PFSK-1 (cell line): ENCODE results near the gene AOPEP.

Experiments used
- POLR2AphosphoS5 ChIP-seq: IDR thresholded peaks from 2 replicates; pipeline ENCODE4 v1.6.1; 2012; ENCODE audit warnings: low read depth, mild to moderate bottlenecking, control low read depth, low read length, moderate library complexity
- SIN3A ChIP-seq: IDR thresholded peaks from 2 replicates; pipeline ENCODE4 v1.6.1; 2012; ENCODE audit warnings: mild to moderate bottlenecking, low read length, moderate library complexity, borderline replicate concordance; ENCODE audit not compliant: insufficient read depth
- TAF1 ChIP-seq: IDR thresholded peaks from 2 replicates; pipeline ENCODE4 v1.6.1; 2012; ENCODE audit warnings: low read length, control low read depth, borderline replicate concordance; ENCODE audit not compliant: insufficient read depth
- TF ChIP-seq, protein P1 (sequence below), 2 experiments: IDR thresholded peaks; 2 replicates each; pipeline versions ENCODE4 v1.6.1 to v1.8.0; 2011 to 2012; ENCODE audit warnings: low read depth in 2 of 2, low read length in 2 of 2, control low read depth in 1 of 2, inconsistent platforms in 1 of 2, mild to moderate bottlenecking in 1 of 2, moderate library complexity in 1 of 2; ENCODE audit not compliant: insufficient read depth in 1 of 2

- no peak for TF ChIP-seq POLR2AphosphoS5
- TF ChIP-seq TAF1: no peak
- TF ChIP-seq, protein P1, sequence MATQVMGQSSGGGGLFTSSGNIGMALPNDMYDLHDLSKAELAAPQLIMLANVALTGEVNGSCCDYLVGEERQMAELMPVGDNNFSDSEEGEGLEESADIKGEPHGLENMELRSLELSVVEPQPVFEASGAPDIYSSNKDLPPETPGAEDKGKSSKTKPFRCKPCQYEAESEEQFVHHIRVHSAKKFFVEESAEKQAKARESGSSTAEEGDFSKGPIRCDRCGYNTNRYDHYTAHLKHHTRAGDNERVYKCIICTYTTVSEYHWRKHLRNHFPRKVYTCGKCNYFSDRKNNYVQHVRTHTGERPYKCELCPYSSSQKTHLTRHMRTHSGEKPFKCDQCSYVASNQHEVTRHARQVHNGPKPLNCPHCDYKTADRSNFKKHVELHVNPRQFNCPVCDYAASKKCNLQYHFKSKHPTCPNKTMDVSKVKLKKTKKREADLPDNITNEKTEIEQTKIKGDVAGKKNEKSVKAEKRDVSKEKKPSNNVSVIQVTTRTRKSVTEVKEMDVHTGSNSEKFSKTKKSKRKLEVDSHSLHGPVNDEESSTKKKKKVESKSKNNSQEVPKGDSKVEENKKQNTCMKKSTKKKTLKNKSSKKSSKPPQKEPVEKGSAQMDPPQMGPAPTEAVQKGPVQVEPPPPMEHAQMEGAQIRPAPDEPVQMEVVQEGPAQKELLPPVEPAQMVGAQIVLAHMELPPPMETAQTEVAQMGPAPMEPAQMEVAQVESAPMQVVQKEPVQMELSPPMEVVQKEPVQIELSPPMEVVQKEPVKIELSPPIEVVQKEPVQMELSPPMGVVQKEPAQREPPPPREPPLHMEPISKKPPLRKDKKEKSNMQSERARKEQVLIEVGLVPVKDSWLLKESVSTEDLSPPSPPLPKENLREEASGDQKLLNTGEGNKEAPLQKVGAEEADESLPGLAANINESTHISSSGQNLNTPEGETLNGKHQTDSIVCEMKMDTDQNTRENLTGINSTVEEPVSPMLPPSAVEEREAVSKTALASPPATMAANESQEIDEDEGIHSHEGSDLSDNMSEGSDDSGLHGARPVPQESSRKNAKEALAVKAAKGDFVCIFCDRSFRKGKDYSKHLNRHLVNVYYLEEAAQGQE (IDR thresholded peaks at IDR 0.05; ENCODE audit: insufficient read depth in 1 of 2, low read depth in 2 of 2, low read length in 2 of 2): no peak
- no peak for TF ChIP-seq SIN3A
Observed at GRCh38 chr9:95024097-95024671, 297.7 kb downstream of the AOPEP start.
